ENCODE results near the gene DDX19B. TPM values are rescaled to one million over a fixed set of nuclear protein-coding genes. Genes with fewer than 3 reads are reported as not detected.
"Not testable (repeated sequence)": the region's sequence is repeated elsewhere in the genome, so short reads cannot be mapped to it uniquely, and the experiment has no call there.

Gene DDX19B
- total RNA-seq, 1 donor from 2014 or later = 22.1 TPM

DNA sequence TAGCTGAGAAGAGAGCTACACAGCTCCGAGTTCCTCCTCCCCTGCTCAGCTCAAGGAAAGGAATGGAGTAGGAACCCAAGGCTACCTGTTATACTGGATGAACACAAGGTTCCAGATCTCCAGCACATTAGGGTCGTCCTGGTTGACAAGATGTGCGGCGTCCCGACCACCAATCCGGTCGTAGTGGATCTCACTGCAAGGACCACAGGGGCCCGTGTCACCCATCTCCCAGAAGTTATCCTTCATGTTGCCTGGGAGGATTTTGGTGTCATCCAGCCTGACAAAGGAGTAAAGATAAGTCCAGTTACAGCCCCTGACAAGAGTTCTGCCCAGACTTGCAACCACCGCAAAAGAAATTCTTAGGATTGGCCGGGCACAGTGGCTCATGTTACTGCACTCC is 27.3 kb upstream of the DDX19B start:
- intact Hi-C loops (cut with DNase I) = no loop called here
- ATAC-seq = no peak
- no peak for DNase-seq (ENCODE audit: low spot score)

DNA sequence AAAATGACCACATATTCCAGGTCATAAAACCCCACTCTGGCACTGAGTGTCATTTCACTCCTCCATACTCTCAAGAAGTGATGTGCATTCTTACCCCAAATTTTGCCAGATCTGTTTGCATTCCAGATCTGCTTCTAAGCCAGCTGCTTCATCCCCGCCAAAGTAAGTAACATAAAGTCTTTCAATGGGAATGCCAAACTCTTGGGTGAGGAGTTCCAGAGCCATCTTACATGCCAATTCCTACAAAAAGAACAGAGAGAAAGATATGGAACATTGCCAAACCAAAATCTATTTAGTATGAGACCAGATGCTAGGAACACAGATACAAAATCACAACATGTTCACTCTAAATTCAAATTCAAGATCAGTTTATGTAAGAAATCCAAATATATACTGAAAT is 22.6 kb upstream of the DDX19B start:
- ATAC-seq (no peak), DNase-seq (ENCODE audit: low spot score) (no peak)
- intact Hi-C loops (cut with DNase I) = no loop called here

DNA sequence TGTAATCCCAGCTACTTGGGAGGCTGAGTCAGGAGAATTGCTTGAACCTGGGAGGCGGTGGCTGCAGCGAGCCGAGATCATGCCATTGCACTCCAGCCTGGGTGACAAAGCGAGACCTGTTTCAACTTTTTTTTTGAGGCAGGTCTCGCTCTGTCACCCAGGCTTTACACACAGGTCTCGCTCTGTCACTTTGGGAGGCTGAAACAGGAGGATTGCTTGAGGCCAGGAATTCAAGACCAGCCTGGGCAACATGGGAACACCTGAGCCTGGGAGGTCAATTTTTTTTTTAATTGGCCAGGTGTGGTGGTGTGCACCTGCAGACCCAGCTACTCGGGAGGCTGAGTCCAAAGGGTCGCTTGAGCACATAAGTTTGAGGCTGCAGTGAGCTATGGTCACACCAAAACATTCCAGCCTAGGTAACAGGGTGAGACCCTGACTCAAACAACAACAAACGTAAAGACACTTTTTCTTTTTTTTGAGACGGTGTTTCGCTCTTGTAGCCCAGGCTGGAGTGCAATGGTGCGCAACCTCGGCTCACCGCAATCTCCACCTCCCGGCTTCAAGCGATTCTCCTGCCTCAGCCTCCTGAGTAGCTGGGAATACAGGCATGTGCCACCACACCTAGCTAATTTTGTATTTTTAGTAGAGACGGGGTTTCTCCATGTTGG is 11.5 kb upstream of the DDX19B start:
- intact Hi-C loops (cut with DNase I); DNase-seq (ENCODE audit: low spot score); ATAC-seq: not testable (repeated sequence)

DNA sequence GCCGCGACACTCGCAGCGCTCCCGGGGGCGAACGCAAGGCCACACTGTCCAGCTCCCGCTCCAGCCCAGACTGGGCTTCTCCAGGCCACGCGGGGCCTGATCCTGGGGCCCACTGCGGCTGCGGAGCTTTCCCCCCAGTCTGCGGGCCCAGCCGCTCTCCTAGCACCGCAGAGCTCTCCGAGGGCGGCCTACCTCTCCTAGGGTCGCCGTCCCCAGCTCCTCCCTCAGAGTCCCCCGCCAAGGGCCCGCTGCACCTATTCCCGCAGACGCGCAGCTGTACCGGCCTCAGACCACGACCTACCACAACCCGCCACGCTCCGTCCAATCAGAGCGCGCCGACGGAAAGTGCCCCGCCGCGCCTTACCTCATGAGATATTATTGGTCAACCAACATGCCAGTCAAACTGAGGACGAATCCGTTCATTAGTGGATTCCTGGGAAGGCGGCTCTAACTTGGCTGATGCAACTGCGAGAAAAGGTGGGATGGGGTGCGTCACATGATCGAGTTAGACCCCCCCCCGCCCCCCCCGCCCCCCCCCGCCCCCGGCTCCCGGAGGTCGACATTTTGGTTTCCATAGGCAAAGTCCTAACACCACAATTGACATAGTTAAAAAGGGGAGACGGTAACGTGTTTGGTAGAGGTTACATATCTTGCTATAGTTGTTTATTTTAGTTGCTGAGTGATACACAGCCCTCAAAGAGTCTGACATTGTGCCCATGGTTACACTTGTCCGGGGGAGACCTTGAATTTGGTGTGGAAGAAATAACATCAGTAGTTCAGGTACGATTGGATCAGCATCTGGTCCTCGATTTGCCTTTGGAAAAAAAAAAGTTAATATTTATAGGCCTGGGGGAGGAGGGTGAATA is 9.5 kb upstream of the DDX19B start, which contains the start of gene AARS1:
Gene AARS1 (minus strand): TSS at position 278 of the 866 bp plus-strand sequence. CDS start 6,743 bp downstream, outside the sequence.
- DNase-seq (ENCODE audit: low spot score) (peak; percentile 96), ATAC-seq (peak; percentile 99)
- intact Hi-C loops (cut with DNase I) = no loop called here

DNA sequence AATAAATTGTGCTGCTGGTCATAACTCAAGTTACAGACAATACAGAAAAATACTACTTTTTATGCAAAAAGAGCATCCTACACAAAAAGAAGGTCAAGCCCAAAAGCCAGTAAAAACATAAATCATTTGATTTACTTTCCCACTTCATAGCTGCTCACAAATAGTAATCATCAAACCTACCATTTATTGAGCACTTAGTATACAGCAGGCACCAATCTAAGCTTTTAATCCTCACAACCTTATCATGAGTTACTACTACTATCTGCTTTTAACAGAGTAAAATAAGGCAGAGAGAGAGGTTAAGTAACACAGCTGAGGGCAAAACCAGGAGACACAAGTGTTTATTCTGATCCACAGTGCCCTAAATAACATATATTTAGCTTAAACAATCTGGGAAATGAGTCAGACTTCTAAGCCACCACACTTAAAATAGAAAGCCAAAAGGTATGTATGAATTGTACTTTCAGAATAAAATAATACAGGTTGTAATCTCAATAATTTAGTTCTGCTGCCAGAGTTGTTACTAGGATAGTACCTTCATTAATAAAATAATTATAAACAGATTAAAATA is 8.0 kb upstream of the DDX19B start:
- intact Hi-C loops (cut with DNase I) = no loop called here
- no peak for ATAC-seq
- DNase-seq (ENCODE audit: low spot score) = no peak

DNA sequence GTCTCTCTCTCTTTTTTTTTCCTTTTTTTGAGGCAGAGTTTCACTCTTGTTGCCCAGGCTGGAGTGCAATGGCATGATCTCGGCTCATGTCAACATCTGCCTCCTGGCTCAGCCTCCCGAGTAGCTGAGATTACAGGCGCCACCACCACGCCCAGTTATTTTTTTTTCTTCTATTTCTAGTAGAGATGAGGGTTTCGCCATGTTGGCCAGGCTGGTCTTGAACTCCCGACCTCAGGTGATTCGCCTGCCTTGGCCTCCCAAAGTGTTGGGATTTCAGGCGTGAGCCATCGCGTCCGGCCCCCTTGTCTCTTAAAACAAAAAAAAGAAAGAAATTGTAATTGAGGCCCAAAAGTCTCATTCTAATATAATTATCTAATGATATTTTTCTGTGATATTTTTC is 6.8 kb upstream of the DDX19B start:
- ATAC-seq; intact Hi-C loops (cut with DNase I): not testable (repeated sequence)
- peak; percentile 40 for DNase-seq (ENCODE audit: low spot score)

DNA sequence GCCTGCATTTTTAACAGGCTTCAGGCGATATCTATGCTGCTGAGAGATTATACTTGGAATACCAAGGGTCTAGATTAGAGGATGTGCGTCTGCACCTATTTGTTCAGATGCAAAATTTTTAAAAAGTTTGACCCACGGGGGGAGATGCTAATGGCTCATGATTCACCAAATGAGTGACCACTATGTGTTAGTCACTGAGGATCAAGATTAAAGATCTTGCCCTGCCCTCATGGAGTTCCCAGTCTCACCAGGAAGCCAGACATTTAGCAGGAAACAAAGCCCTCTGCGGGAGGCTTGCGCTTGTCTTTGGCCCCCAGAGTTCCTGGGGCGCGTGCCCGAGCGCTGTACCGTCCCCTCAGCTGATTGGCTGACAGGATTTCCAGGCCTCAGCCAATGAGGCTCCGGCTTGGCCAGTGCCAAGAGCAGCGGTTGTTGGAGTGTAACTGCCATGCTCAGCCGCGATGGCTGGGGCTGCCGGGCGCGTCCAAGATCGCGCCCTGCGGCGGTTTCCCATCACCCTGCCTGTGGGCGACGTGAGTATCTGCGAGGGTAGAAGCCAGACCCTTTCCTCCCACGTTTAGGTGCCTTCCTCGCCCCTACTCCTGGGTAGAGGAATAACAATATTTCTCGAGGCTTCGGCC is 4.5 kb upstream of the DDX19B start:
- no peak for ATAC-seq
- intact Hi-C loops (cut with DNase I) = no loop called here
- DNase-seq (ENCODE audit: low spot score) = peak; percentile 41

DNA sequence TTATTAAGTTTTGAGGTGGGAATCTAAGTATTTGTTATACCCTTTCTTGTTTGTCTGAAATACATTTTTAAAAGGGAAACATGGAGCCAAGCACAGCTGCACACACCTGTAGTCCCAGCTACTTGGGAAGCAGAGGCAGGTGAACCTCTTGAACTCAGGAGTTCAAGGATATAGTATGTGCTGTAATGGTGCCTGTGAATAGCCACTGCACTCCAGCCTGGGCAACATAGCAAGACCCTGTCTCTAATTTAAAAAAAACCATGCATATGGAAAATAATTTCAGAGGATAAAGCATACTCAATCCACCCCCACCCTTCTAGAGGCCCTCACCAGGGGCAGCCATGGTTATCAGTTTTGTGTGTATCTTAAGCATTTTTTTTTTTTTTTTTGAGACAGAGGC is 3.4 kb upstream of the DDX19B start:
- no peak for DNase-seq (ENCODE audit: low spot score)
- no peak for ATAC-seq
- intact Hi-C loops (cut with DNase I) = no loop called here

DNA sequence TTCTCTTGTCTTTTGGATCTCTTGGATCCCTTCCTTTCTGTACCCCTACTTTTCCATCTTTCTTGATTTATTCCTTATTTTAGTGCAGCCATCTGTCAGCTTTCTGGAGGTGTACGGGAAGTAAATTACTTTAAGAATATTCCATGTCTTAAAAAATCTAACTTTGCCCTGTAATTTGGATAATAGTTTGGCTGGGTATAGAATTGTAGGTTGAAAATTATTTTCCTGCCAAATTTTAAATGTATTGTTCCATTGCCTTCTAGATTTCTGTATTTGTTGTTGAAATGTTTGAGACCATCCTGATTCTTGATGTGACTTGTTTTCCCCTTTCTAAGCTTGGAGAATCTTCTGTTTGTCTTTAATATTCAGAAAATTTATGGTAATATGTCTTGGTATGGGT is 2.1 kb downstream of the DDX19B start:
- DNase-seq (ENCODE audit: low spot score) = no peak
- ATAC-seq = no peak
- intact Hi-C loops (cut with DNase I) = no loop called here

DNA sequence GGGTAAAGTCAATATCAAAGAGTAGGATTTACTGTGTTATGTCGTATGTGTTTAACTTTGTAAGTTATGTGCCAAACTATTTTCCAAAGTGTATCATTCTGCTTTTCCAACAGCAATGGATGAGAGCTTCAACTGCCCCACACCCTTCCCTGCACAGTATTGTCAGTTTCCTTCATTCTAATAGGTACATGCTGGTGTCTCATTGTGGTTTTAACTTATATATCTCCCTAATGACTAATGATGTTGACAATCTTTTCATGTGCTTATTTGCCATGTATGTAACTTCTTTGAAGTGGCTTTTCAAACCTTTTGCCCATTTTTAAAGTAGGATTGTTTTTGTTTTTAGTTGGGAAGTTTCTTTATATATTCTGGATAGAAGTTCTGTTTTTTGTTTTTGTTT is 3.8 kb downstream of the DDX19B start:
- DNase-seq (ENCODE audit: low spot score) = no peak
- ATAC-seq = no peak
- intact Hi-C loops (cut with DNase I) = no loop called here

DNA sequence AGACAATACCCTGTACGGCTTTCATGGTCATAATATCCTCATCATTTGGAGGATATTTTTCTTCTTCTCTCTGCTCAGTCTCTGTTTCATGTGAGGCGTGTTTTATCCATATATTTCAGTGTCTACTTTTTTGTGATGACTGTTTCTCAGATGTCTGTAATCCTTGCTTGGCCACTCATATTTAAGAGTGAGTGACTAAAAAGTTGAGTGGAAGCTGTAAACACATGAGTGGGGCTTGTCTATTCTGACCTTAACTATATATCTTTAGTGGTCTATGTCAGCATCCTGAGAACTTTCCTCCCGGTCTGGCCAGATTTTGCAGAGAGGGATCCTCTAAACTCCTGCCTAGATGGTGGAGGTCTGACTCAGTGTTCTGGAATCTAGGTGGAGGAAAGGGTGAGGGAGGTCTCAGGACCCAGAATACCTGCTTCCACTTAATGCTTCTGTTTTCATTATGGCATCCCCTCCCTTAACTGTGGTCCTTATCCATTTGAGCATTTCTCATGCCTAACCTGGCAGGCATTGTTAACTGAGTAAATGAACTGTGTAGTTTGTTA is 6.0 kb downstream of the DDX19B start:
- intact Hi-C loops (cut with DNase I) = no loop called here
- ATAC-seq = no peak
- no peak for DNase-seq (ENCODE audit: low spot score)

DNA sequence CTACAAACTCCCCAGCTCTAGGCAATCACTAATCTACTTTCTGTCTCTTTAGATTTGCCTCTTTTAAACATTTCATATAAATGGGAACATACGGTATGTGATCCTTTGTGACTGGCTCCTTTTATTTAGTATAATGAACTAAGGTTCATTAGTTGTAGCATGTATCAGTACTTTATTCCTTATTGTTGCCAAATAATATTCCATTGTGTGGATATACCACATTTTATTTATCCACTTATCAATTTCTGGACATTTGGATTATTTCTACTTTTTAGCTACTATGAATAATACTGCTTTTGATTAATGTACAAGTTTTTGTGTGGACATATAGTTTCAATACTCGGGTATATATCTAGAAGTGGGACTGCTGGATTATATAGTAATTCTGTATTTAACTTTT is 7.9 kb downstream of the DDX19B start:
- DNase-seq (ENCODE audit: low spot score) = no peak
- intact Hi-C loops (cut with DNase I) = no loop called here
- ATAC-seq = no peak

DNA sequence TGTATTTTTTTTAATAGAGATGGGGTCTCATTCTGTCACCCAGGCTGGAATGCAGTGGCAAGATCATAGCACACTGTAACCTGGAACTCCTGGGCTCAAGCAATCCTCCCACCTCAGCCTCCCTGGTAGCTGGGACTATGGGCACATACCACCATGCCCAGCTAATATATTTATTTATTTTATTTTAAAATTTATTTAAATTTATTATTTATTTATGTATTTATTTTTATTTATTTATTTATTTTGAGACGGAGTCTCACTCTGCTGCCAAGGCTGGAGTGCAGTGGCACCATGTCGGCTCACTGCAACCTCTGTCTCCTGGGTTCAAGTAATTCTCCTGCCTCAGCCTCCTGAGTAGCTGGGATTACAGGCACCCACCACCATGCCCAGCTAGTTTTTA is 8.7 kb downstream of the DDX19B start:
- ATAC-seq; DNase-seq (ENCODE audit: low spot score); intact Hi-C loops (cut with DNase I): not testable (repeated sequence)

DNA sequence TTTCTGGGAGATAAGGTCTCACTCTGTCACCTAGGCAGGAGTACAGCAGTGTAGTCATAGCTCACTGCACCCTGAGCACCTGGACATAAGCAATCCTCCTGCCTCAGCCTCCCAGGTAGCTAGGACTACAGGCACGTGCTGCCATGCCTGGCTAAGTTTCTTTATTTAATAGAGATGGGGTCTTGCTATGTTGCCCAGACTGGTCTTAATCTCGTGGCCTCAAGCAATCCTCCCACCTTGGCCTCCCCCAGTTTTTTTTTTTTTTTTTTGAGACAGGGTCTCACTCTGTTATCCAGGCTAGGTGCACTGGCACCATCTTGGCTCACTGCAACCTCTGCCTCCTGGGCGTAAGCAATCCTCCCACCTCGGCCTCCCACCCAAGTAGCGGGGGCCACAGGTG is 21.1 kb downstream of the DDX19B start:
- DNase-seq (ENCODE audit: low spot score) (no peak), ATAC-seq (no peak)
- intact Hi-C loops (cut with DNase I) = no loop called here

DNA sequence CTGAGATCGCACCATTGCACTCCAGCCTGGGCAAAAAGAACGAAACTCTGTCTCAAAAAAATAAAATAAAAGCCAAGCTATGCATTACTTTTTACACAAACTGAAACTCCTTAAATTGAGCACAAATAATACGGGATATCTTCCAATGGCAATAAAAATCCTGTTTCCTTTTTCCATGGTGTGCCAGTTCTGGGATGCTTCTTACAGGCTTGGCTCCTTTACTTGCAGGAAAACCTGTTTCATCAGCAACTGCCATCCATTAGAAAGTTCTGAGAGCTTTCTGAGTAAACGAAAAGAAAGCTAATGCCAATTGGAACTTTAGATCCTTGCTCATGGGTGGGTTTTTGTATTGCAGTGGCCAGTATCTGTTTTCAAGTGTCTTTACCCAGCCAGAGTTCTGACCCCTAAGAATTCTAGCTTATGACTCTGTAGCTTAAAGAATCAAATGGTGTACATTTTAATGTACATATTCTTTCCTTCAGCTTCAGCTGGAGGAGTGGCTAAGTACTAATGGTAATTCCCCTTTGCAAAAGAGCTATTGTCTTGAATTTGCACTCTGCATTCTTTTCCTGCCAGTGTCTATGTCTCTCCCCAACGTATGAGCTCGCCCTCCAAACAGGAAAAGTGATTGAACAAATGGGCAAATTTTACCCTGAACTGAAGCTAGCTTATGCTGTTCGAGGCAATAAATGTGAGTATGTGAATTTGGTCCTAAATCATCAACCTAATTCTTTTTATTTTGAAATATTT is 26.2 kb downstream of the DDX19B start:
- intact Hi-C loops (cut with DNase I) = no loop called here
- ATAC-seq (no peak), DNase-seq (ENCODE audit: low spot score) (no peak)

DNA sequence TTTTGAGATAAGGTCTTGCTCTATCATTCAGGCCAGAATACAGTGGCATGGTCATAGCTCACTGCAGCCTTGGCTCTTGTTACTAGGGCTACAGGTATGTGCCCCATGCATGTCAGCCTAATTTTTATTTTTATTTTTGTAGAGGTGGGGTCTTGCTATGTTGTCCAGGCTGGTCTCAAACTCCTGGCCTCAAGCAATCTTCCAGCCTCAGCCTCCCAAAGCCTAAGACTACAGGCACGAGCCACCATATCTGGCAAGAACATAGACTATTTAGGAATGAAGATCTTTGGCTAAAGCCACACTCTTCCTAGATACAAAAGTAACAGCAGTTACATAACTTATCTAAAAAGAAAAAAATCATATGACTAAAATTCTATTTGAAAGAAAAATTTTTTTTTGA is 32.1 kb downstream of the DDX19B start:
- ATAC-seq (no peak), DNase-seq (ENCODE audit: low spot score) (no peak)
- intact Hi-C loops (cut with DNase I) = no loop called here

DNA sequence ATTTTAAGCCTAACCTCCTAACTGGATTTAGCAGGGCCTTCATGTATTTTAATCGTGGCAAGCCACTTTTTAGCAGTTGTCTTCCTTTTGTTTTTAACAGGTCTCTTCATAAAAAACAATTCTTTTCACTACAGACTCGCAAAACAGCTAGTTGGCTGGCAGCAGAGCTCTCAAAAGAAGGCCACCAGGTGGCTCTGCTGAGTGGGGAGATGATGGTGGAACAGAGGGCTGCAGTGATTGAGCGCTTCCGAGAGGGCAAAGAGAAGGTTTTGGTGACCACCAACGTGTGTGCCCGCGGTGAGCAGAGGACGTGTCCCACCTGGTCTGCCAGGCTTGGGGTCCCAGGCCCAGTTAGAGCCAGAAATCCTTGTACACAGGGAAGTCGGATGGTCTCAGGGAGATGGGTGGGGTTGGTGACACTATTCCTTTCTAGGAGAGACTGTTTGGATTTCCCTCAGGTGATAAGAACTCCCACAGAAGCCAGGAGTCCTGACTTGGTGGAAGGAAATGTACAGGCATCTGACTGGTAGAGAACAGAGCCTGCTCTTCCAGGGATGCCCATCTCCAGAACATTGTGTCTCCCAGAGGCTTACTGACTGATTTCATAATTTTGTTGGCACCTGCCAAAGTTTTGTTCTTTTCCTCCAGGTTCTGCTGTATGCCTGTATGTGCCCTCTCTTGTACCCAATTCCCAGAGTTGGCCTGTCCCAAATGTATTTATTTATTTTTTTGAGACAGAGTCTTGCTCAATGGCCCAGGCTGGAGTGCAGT is 32.8 kb downstream of the DDX19B start:
- ATAC-seq (peak; percentile 67), DNase-seq (ENCODE audit: low spot score) (no peak)
- intact Hi-C loops (cut with DNase I) = no loop called here

DNA sequence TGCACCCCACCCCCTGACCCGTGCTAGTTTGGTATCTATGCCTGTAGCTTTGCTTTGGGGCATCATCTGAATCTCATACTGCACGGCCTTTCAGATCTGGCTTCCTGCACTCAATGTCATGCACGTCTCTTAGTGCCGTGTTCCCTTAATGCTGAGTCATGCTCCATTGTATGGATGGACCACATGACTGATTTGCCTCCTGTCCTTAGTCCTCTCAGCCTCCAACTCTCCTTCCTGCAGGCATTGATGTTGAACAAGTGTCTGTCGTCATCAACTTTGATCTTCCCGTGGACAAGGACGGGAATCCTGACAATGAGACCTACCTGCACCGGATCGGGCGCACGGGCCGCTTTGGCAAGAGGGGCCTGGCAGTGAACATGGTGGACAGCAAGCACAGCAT is 33.7 kb downstream of the DDX19B start:
- ATAC-seq; intact Hi-C loops (cut with DNase I); DNase-seq (ENCODE audit: low spot score): not testable (repeated sequence)
